Inflammatory macrophage treated with lipopolysaccharide for 1 hour (primary cell): ENCODE measurements around the gene SLC48A1.

Source experiments
- DNase-seq, 2 donors: peaks; one replicate each; pipeline ENCODE4 v3.0.0-alpha.2; 2020 to 2022

The SLC48A1 gene

DNA sequence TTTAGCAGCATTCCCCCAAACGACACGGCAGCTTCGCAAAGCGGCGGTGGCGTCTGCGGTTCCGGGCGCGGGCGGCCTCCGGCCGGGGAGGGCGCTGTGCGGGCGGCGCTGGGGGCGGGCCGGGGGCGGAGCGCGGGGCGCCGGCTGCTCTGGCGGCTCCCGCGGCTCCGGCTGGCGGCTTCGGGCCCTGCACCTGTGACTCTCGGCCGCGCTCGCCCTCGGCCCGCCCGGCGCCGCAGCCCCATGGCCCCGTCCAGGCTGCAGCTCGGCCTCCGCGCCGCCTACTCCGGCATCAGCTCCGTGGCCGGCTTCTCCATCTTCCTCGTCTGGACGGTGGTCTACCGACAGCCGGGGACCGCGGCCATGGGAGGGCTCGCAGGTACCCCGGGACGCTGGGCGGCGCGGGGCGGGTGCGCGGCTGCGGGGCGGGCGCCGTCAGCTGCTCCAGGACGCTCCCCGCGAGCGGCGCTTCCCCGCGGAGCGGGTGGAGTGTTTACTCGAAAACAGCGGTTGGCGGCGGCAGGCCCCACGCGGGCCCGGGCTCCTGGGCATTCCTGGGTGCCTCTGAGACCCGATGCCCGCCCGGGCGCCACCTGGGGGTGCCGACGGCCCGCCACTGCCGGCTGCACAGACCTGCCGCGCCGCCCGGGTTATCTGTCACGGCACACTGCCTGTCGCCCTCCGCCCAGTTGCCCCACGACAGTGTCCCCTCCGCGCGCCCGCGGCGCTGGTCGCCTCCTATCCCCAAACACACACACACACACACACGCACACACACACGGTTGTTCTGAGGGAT, at the start of gene SLC48A1:
TSS of gene SLC48A1 (plus strand) at position 177 of the 796 bp plus-strand sequence. CDS start at position 244, 67 bp downstream.
- DNase-seq, result peak in 1 of 2 donors; percentile 54

DNA sequence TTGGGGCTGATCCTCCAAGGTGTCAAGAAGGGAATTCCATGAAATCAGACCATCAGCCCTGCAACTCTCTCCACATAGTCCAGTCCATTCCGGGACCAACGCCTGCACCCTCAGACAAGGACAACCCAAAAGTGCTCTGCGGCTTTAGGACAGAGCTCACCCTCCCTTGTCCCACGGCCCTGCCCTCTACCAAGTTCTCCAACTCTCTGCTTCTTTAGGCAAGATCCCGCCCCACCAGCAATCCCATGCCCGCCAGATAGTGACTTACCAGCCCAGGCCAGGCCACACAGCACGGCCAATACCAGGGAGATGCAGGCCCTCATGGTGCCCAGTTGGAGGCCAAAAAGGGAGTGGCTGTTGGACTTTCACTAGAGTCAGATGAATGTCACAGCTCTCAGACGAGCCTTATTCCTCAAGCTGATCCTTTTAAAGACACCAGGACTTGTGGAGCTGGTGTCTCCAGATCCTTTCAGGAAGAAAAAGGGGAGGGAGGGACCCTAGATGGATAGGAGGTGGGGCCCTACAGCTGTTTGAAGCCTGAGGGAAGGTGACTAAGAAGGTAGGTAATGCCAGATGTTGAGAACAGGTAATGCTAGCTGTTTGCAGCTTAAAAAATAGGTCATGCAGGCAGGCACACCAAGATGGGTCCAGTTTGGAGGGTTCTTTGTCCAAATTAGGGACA, 47.8 kb upstream of the SLC48A1 start, which contains the start of gene ENDOU:
TSS of gene ENDOU (minus strand) at position 400 of the 682 bp plus-strand sequence. CDS start at position 323, 77 bp downstream.
- DNase-seq, result no peak

DNA sequence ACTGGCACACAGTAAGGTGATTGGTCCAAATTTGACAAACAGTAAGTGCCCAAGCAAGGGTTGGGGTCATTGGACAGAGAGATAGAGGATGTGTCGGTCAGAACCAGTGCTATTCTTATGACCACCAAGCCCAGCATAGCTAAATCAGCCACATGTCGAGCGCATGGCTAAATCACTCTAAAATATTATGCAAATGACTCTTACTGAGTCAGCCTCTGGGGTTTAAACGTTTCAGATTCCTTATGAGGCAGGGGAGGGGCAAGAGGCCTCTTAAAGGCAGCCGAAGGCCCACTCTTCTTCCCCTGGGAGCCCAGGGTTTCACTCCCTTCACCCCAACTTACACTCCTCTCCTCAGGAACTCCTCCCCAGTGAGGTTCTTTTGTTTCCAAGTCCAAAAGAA, 47.1 kb upstream of the SLC48A1 start:
- no peak for DNase-seq

DNA sequence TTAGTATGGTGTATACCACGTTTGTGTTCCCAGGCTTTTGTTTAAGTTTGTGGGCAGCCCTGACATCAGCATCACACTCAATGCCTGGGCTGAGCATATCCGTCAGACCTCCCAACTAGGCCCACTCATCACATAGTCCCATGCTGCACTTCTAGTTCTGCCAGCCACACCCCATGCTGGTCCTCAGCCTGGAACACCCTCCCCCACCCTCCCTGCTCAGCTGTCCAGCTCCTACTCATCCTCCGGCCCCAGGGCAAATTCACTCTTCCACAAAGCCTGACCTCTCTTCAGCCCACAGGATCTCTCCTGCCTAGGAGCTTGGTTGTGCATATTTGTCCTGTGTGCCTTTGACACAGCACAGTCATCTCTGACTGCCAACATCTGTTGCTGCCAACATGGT, 43.8 kb upstream of the SLC48A1 start:
- no peak for DNase-seq

DNA sequence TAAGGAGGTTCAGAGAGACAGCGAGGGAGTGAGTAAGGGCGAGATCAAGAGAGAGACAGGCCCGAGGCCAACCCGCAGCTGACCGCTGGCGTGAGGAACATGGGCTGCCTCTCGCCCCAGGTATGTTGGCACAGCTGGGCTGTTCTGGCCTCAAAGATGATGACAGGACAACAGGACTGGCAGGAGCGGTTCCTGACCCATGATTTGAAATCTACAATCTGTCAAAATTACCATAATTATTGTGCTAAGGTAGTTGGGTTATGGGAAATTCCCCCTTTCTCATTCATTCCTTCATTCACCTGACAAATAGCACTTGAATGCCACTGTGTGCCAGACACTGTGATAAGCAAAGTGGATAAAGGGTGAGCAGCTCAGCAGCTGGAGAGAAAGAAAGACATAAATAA, 42.7 kb upstream of the SLC48A1 start:
- no peak for DNase-seq

DNA sequence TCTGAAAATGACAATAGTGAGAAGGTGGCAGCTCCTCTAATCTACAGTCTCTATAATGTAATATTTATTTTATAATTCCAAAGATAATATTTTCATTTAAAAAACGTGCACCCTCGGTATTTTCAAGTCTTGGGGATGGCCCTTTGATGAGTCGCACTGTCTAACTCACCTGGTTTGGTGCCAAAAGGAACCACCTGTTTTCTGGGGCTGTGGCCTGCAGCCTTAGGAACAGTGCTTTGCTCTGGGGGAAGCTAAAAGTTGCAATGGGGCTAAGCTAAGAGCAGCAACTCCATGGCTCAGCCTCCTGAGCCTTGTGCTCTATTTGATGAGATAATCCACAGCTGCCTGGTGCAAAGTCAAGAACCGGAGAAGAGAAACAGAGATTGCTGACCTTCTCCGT, 41.3 kb upstream of the SLC48A1 start:
- DNase-seq, result no peak

DNA sequence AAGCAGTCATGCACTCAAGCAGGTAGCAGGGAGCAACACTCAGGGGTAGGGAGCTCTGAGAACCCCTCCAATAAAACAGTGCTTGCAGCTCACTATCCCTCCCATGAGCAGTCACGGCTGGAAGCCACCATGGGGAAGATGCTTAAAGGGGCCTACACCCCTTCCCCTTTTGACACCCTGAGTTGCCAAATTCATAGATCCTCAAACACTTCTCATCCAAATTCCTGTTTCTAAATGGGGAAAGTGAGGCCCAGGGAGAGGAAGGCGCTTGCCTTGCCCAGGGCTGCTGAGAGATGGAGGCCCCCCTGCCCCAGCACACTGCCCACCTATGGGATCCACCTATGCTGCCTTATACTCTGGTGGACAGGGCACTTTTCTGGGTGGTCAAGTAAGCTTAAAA, 40.5 kb upstream of the SLC48A1 start:
- DNase-seq, result no peak

DNA sequence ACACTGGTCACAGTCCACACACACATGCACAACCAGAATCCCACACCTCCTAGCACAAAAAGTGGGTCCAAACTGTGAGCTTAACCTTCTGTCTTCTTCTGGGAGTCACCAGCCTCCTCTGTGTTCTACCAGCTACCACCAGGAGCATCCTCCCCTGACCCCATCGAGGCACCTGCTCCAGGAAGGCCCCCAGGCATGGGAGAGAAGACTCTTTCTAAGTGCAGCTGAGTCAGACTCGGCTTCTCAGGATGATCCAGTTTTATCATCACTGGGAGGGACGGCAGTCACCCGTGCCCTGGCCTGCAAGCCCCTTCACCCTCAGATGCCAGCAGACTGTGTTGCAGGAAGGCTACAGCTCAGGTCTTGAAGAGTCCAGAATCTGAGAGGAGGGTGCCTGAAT, 39.9 kb upstream of the SLC48A1 start:
- DNase-seq, result no peak

DNA sequence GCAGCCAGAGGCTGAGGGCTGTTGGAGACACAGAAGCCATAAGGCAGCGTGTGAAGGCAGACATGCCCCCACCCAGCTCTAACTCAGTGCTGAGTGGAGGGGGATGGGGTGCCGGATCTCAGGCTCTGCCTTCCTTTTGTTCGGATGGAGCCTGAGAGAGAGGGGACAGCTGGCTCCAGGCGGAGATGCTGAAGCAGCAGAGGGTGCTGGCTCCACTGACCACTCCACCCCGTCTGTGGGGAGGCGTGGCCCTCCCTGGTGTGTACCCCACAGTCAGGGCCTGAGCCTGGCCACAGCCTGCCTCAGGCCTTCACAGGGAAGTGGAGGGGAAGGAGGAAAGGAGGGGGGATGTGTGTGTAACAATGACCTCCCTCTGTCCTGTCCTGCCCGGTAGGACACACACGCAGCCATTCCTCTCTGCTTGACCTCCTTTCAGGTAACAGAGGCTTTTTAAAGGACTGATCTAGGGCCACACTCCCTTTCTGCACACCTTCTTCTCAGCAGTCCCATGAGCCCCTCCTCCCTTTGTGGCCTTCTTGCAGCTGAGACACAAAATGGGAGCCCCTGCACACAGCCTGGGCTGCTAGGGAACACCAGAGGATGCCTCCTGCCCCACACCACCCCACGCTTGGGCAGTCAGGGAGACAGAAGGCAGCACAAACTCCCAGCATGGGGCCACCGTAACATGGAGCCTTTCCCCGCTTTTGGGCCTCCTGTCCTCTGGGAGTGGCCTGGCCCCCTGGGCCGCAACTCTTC, 38.1 kb upstream of the SLC48A1 start:
- no peak for DNase-seq

DNA sequence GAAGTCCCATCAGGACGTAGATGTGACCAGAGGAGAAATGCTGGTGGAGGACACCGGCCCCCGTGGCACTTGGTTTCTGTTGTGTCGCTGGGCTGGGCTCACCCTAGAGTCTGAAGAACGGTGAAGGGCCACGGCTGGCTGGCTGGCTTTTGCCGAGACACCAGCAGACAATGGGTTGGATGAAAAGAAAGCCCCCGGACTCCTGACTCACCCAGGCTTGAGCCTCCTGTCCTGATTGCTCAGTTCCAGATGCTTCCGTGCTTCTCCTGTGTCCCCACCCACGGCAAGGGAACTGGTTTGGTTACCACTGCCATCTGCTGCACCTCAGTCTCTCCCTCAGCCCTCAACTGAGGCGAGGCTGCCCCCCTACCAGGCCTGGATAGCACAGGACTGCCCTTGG, 37.4 kb upstream of the SLC48A1 start:
- no peak for DNase-seq

DNA sequence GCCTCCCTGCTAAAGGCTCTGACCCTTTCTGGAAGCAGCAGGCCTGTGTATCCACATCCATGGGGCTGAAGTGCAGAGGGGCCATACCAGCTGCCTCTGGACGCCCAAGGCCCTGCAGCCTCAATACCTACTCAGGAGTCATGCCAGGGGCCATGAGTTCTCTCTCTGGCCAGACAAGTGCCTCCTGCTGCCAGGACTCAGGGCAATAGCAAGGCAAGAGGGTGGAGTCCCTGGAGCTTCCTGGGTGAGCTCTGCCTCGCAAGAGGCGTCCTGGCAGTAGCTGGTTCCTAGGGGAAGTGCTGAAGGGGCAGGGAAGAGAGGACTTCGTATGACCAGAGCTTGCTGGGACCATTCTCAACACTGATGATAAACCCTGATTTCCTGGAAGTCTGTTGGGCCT, 36.8 kb upstream of the SLC48A1 start:
- DNase-seq, result no peak

DNA sequence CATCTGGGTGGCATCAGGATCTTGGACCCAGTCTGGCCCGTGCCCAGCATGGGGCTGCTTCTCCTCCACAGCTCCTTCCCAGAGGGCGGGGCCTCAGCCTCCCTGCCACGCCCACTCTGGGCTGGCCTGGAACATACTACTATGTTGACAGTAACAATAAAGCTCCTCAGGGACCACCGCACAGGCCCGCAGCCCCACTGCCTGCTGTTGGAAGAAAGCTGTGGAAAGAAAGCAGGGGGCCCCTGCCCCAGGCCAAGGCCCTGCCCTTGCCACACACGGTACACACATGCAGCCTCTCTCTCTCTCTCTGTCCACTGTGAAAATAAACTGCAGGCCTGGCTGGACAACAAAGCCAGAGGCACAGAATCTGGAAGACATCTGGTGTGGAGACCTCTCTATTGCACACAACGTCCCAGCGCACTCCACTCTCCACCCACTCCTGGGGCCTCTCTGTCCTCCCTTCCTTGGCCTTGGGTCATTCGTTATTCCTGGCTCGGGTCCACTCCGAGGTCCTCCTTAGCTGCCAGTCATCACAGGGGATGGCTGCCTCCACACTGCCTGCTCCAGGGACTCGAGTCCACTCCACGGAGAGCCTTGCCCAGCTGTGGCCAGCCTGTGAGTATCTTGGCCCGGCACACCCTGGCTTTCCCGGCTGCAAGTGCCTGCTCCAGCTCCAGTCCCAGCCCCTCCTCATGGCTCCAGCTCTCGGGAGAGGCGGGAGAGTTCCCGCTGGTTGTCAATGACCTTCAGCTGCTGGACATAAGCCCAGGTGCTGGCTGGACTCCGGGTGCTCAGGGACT, 36.0 kb upstream of the SLC48A1 start:
- DNase-seq, result no peak

DNA sequence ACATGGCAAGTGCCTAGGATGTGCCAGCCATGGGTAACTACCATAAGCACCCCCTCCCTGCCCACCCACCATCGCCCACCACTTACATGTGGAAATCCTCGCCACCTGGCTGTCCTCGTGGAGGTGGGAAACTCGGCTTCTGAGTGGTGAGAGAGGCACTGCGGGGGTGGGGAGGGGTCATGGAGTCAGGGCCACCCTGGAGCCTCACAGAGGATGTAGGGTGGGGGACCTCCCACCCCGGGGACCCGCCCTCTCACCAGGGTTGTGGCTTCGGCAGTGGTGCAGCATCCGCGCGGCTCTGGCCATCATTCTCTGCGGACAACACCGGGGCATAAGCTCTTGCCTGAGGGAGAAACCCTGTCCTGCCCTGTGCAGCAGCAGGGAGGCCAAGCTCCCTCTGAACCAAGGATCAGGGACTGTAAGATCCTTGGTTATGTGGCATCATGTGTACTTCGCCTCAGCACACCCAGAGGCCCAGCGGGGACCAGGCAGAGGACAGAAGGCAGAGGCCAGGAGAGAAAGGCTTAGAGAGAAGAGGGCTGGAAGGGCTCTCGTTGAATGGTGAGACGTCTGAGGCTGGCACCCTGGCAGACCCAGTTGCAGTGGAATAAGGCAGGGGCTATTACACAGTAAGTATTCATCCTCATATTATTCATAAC, 35.0 kb upstream of the SLC48A1 start:
- no peak for DNase-seq

DNA sequence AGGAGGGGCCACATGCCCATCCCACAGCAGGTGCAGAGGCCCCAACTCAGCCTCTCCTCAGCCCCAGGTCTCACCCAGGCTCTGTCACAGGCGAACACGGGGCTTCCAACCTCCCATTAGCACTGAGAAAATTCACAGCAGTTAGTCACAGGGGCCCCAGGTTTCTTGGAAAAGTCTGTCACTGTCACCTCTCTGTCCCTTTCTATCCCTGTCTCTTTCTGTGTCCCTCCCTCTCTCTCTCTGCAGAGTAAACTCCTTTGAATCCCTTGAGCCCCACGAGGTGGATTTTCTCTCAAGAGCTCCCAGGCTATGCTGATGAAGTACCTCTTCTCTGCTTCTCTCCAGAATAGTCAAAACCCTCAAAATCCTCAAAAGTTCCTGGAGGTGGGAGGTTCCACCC, 33.7 kb upstream of the SLC48A1 start:
- DNase-seq, result no peak

DNA sequence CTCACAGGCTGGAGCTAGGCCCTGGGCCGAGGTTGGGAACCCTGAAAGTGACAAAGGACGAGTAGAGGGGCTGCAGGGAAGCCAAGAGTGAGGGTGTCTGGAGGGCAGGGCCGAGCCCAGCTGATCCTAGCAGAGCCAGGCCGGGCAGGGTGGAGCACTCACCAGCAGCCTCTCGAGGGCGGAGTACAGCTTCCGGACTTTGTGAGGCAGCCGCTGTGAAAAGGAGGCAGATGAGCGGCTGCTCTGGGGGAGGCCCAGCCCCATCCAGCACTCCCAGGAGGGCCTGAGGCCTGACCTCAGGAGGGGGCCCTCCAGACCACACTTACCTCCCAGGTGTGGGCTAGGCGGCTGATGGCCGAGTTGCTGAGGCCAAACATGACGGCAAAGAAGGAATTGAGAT, 33.1 kb upstream of the SLC48A1 start:
- DNase-seq, result no peak

DNA sequence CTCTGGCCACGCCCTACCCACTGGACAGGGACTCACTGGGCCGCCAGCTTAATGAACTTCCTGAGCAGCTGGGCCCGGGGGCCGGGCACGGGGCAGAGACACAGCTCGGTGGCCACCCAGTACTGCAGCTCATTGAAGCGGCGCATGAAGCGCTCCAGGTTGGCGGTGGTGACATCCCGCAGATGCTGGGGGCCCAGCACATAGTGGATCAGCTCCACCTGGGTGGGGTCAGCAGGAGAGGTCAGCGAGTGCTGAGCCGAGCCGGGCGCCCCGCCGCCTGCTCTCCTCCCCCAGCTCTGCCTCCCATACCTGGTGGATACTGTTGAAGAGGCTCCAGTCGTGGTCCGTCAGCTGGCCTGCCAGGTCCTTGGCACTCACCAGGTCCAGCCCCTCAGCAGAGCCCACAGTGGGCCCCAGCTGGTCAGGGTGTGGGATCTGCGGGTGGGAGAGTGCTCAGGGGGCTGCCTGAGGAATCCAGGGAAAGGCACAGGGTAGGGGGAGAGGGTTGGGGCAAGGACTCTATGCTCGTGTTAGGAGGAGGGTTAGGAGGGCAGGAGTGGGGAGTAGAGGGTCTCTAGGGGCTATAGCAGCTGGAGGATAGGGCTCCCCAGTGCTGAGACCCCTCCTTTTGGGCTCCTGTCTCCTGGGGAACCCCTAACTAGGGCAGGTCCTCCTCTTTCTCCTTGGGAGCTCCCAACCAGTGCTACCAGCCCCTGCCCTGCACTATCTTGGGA, 32.3 kb upstream of the SLC48A1 start:
- no peak for DNase-seq

DNA sequence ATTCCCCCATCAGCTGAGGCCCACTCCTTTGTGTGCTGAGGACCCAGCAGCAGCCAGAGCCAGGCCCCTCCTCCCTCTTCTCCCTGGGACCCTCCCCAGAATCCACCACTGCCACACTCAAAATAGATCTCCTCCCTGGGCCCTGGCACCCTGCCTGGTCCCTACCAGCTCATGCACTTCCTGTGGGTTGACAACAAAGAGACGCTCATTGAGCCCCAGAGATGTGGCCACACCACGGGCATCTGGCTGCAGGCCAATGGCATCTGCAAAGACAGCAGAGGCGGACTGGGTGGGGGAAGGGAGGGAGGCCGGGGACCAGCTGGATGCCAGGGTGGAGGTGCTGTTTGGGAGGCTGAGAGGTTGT, 31.7 kb upstream of the SLC48A1 start:
- DNase-seq, result peak; percentile 29 to 41

DNA sequence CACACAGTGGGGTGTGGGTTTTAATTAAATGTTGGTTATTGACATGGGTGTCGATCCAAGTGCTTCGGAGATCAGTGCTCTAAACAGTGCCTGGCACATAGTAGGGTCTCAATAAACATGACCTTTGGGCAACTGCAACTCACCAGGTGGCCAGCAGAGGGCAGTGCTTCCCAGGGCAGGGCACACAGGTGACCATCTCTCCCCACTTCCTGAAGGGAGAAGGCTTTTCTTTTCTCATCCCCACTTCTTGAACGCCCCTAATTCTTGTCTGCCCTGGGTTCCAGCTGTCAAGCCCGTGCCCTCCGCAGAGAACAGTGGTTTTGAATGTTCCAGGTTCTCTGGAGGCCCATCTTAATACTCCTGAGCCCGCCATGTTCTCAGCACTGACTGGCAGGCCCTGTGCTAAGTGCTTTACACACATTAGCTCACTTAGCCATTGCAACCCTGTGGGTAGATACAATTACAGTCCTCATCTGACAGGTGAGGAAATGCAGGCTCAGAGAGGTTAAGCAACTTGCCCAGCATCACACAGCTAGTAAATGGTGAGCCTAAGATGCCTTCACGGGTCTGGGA, 30.7 kb upstream of the SLC48A1 start:
- DNase-seq, result peak; percentile 12 to 75

DNA sequence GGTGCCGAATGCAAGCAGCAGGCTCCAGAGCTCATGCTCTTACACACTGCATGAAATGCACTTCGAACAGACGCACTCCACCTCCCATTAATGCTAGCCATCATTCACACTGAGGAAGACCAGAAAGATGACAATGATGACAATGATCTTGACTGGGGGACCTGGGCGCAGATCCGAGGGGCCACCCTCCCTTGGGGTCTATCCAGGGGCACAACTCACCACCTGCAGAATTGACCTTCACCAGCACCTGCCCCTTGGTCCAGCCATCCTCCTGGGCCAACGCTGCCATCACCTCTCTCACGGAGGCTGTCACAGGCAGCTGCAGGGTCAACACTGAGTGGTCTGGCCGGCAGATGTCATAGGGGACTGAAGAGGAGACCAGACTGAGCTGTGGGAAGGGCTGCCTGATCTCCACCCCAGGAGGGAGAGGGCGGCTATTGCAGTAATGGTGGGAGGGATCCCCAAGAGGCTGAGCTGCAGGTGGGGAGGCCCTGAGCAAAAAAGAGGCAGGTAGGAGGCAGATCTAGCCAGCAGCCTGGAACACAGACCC, 29.7 kb upstream of the SLC48A1 start:
- no peak for DNase-seq

DNA sequence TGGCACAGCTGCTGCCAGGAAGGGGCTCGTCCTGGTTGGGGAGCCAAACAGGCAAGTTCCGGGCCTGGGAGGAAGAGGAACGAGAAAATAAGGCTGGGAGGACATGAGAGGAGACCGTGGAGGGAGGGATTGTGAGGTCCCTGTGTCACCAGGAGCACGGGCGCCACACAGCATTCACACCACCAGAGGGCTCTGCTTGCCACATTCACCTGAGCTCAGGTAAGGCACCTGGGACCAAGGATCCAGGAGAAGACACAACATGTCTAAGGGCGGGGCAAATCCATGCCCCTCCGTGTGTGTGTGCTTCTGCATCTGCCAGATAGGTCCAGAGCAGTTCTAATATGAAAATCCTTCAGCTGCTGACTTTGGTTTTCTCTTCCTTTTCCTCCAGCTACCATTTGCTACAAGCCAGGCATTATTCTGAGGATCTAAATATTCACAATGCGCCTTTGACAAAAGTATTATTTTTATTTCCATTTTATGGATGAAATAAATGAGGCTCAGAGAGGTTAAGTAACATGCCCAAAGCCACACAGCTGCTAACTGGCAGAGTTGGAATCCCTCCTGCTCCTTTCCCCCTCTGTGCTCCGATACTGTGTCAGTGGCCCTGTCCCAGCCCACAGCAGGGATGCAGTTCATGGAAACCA, 28.9 kb upstream of the SLC48A1 start:
- no peak for DNase-seq
